CD4-positive, CD25-positive, alpha-beta regulatory T cell (primary cell): Measurements from ENCODE around the gene TMEM50B. TPM values are rescaled to one million over a fixed set of nuclear protein-coding genes. Genes with fewer than 3 reads are reported as not detected.

ENCODE experiments used
- ATAC-seq, 2 donors: fragments of 150-1000 bp; cut with Tn5 transposase; one replicate each; pipeline ENCODE4 v1.10.0; 2021; ENCODE audit warnings: low read depth in 2 of 2, moderate number of reproducible peaks in 2 of 2, moderate library complexity in 1 of 2
- DNase-seq, 3 donors: peaks; one replicate each; pipeline versions ENCODE4 v3.0.0 to v3.0.0-alpha.2; 2012 to 2022; ENCODE audit warnings: mixed read lengths in 1 of 3
- H3K27ac ChIP-seq: one replicate; pipeline ENCODE4 v1.7.0; 2013; ENCODE audit warnings: mild to moderate bottlenecking, low read length; ENCODE audit not compliant: insufficient read depth, poor library complexity, severe bottlenecking
- H3K27me3 ChIP-seq: one replicate; pipeline ENCODE4 v1.7.0; 2013; ENCODE audit warnings: low read length; ENCODE audit not compliant: control insufficient read depth, insufficient read depth
- H3K36me3 ChIP-seq: one replicate; pipeline ENCODE4 v1.7.0; 2013; ENCODE audit warnings: mild to moderate bottlenecking, low read length, moderate library complexity; ENCODE audit not compliant: control insufficient read depth, insufficient read depth
- H3K4me1 ChIP-seq: 2 replicates; pipeline ENCODE4 v1.7.0; 2013; ENCODE audit warnings: mild to moderate bottlenecking, low read length; ENCODE audit not compliant: insufficient read depth, control insufficient read depth, poor library complexity, severe bottlenecking
- H3K4me3 ChIP-seq: one replicate; pipeline ENCODE4 v1.7.0; 2013; ENCODE audit warnings: low read depth, mild to moderate bottlenecking, low read length, moderate library complexity
- H3K9me3 ChIP-seq, 2 experiments: 1 replicate in 1 of 2; 2 replicates in 1 of 2; pipeline ENCODE4 v1.7.0; 2013; ENCODE audit warnings: low read length in 2 of 2, mild to moderate bottlenecking in 1 of 2, moderate library complexity in 1 of 2; ENCODE audit not compliant: control insufficient read depth in 2 of 2
- H3K27ac Mint-ChIP-seq, 3 donors: one replicate each; pipeline ENCODE4 v1.8.0; 2020 to 2022; ENCODE audit warnings: mild to moderate bottlenecking in 3 of 3, mixed read lengths in 3 of 3, moderate library complexity in 2 of 3
- H3K27me3 Mint-ChIP-seq: one replicate; pipeline ENCODE4 v1.8.0; 2022; ENCODE audit warnings: mild to moderate bottlenecking, mixed read lengths
- H3K36me3 Mint-ChIP-seq: one replicate; pipeline ENCODE4 v1.8.0; 2020; ENCODE audit warnings: mixed read lengths
- H3K4me1 Mint-ChIP-seq, 4 donors: one replicate each; pipeline ENCODE4 v1.8.0; 2020 to 2022; ENCODE audit warnings: mixed read lengths in 4 of 4, mild to moderate bottlenecking in 1 of 4
- H3K4me3 Mint-ChIP-seq, 4 donors: one replicate each; pipeline ENCODE4 v1.8.0; 2020 to 2022; ENCODE audit warnings: mild to moderate bottlenecking in 4 of 4, mixed read lengths in 4 of 4, moderate library complexity in 3 of 4
- H3K9me3 Mint-ChIP-seq, 7 donors: one replicate each; pipeline ENCODE4 v1.8.0; 2020 to 2022; ENCODE audit warnings: mixed read lengths in 7 of 7, mild to moderate bottlenecking in 3 of 7, moderate library complexity in 2 of 7
- polyA plus RNA-seq, 4 donors: library from polyadenylated mRNA; unstranded; fragments of 300-500 nt; fragmentation: Illumina TruSeq; gene quantifications; one replicate each; pipeline ENCODE4 v1.2.3, GENCODE V29; 2021
- total RNA-seq: library from RNA; stranded (reverse); gene quantifications from one replicate; pipeline ENCODE4 v1.2.3, GENCODE V29; 2022

TMEM50B gene
- total RNA-seq (84.2 TPM), polyA plus RNA-seq (10 to 100 TPM; 60.1 to 63.2 (median 61.6) TPM)

DNA sequence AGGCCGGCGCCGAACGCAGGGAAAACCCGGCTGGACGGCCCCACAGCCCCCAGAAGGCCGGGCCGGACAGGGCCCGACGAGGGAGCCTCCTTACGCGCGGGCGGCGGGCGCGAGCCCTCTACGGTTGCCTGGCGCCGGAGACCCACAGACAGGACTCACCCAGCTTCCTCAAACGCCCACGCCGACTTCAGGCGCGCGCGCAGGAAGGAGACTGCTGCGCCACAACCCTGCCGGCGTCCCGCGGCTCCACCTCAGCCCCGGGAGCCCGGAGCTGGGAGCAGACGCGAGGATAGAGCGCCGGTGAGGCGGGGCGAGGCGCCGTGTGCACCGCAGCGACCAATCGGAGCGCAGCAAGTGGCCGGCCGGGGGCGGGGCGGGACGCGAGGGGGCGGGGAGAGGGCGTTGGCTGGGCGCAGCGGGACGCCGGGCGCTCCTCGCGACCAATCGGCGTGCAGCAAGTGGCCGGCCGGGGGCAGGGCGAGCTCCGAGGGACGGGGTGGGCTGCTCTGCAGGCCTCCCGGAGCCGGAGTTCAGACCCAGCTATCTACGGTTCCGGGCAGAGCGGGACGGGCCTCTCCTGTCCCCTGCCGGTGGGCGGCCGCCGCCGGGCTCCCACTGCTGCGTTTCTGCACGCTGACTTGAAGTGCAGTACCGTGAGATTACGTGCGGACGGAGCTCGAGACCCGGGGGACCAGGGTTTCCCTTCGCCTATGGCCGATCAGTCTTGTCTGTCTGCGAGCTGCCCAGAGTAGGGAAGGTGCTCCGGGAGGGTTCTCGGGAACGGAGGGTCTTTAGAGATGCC, at the start of gene TMEM50B:
TMEM50B (minus strand) TSS at position 296 of the 802 bp plus-strand sequence. CDS start 11,089 bp downstream, outside the sequence.
- peak within 1 kb of the TSS; percentile 90 to 99 (median 94) for H3K4me3 Mint-ChIP-seq

DNA sequence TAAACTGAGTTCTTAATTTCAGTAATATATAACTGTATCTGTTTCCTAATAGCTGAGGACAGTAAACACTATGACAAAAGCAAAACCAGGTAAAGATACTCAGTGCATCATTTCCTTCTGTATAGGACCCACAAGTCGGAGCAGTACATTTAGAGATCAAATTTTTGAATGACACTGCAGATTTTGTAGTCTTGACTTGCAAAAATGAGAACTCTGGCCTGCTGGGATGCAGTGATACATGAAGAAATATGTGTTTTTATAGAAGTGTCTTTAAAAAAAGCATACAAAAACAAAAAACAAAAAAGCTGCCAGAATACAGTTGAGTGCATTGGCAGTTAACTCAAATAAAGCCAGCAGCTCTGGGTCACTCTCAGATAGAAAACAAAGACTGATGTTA, 43.2 kb upstream of the TMEM50B start:
- no peaks in the 10 kb centered on the region for H3K4me1 ChIP-seq
- Mint-ChIP-seq H3K27ac (no peak overlapping the region), H3K36me3 (peaks cover 30% of the 10 kb centered on the region), H3K4me3 (no peak overlapping the region), H3K9me3 (no peaks in the 10 kb centered on the region), H3K27me3 (no peaks in the 10 kb centered on the region), H3K4me1 (no peaks in the 10 kb centered on the region)
- H3K4me3 ChIP-seq = no peak overlapping the region
- peaks cover 49% of the 10 kb centered on the region for H3K36me3 ChIP-seq
- no peak overlapping the region for H3K27ac ChIP-seq
- no peaks in the 10 kb centered on the region for H3K9me3 ChIP-seq
- ATAC-seq (no peak), DNase-seq (no peak)
- no peaks in the 10 kb centered on the region for H3K27me3 ChIP-seq

More for the DNA sequence above, at the start of gene TMEM50B:
- no peaks in the 10 kb centered on the region for H3K9me3 Mint-ChIP-seq
- H3K4me1 ChIP-seq = peaks cover 16% of the 10 kb centered on the region
- H3K4me1 Mint-ChIP-seq = peaks cover 7 to 36% (median 12%) of the 10 kb centered on the region in 4 donors
- no peaks in the 10 kb centered on the region for H3K36me3 ChIP-seq
- peak within 1 kb of the TSS; percentile 73 to 93 (median 88) for H3K27ac Mint-ChIP-seq
- ATAC-seq (peak; percentile 87 to 89), DNase-seq (peak; percentile 91 to 97 (median 94))
- H3K27me3 ChIP-seq = no peaks in the 10 kb centered on the region
- H3K9me3 ChIP-seq = no peaks in the 10 kb centered on the region
- peaks cover 3% of the 10 kb centered on the region for H3K36me3 Mint-ChIP-seq
- H3K27ac ChIP-seq = peak within 1 kb of the TSS; percentile 92
- H3K27me3 Mint-ChIP-seq = peaks cover 10% of the 10 kb centered on the region
- H3K4me3 ChIP-seq = peak within 1 kb of the TSS; percentile 90

DNA sequence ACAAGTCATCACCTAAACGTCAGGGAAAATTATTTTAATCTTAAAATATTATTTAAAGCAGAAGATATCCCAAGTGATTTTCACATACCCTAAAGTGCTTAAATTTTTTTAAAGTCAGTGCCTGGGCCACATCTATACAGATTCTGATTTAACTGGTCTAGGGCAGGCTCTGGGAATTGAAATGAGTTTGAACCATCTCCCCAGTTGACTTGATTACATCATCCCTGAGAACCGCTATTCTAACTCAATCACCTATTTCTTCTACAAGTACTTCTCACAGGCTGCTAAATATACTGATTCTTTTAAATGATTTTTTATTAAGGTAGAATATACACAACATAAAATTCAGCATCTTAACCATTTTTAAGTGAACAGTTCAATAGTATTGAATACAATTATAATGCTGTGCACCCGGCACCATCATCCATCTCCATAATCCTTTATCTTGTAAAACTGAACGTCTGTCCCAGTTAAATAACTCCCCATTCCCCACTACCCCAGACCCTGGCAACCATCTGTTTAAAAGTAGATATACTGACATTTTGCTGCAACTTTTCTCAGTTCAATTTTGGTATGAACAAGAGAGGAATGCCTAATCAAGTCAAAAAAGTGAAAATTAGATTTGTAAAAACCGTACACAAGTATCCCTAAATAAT, 42.7 kb upstream of the TMEM50B start:
- H3K9me3 ChIP-seq = no peaks in the 10 kb centered on the region
- no peaks in the 10 kb centered on the region for H3K27me3 ChIP-seq
- Mint-ChIP-seq H3K4me3 (no peak overlapping the region), H3K27me3 (no peaks in the 10 kb centered on the region), H3K9me3 (no peaks in the 10 kb centered on the region), H3K36me3 (peaks cover 32% of the 10 kb centered on the region), H3K4me1 (no peaks in the 10 kb centered on the region), H3K27ac (no peak overlapping the region)
- DNase-seq = no peak
- H3K4me3 ChIP-seq = no peak overlapping the region
- peaks cover 49% of the 10 kb centered on the region for H3K36me3 ChIP-seq
- ATAC-seq = no peak
- H3K27ac ChIP-seq = no peak overlapping the region
- no peaks in the 10 kb centered on the region for H3K4me1 ChIP-seq

DNA sequence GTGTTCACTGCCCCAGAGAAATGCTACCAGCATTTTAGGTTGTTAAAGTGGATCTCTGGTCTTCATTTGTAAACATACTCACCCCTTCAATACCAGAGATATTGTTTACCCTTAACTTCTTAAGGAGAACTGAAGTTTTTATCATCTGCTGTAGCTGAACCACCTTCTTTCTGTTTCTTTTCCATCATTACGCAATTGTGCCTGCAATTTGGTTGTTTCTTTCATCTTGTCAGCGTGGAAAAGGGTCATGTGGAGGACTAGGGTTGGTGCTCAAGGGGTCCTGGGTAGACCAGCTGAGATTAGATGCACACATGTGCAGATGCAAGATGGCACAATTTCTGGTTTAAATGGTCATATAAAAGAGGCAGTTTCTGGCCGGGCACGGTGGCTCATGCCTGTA, 39.1 kb upstream of the TMEM50B start:
- Histone ChIP-seq H3K4me3 (no peak overlapping the region), H3K36me3 (peaks cover 57% of the 10 kb centered on the region), H3K4me1 (no peaks in the 10 kb centered on the region), H3K27ac (no peak overlapping the region), H3K9me3 (no peaks in the 10 kb centered on the region), H3K27me3 (no peaks in the 10 kb centered on the region)
- H3K4me1 Mint-ChIP-seq = peaks cover 0 to 5% (median 5%) of the 10 kb centered on the region in 4 donors
- peak overlapping the region in 2 of 3 donors; percentile 22 to 58 for H3K27ac Mint-ChIP-seq
- H3K36me3 Mint-ChIP-seq = peaks cover 43% of the 10 kb centered on the region
- ATAC-seq = no peak
- no peak for DNase-seq
- no peak overlapping the region for H3K4me3 Mint-ChIP-seq
- H3K9me3 Mint-ChIP-seq = peaks cover 0 to 2% (median 0%) of the 10 kb centered on the region in 7 donors
- no peaks in the 10 kb centered on the region for H3K27me3 Mint-ChIP-seq

DNA sequence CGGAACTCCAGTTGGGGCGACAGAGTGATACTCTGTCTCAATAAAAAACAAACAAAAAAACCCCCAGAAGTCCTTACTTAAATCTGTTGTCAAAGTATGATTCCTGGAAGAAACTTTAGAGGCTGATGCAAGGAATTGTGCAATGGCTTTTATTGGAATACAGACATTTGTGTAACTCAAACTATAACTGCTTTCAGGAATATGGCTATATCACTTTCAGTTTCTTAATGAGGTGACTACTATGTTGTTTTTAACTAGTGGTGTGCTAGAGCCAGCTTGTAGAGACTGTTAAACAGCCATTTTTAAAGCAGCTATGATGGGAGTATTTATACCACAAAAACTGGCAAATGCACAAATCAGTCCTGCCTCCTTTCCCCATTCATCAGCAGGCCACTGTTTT, 34.5 kb upstream of the TMEM50B start:
- H3K36me3 Mint-ChIP-seq = peaks cover 56% of the 10 kb centered on the region
- H3K4me1 ChIP-seq = no peaks in the 10 kb centered on the region
- H3K4me3 Mint-ChIP-seq = no peak overlapping the region
- peaks cover 76% of the 10 kb centered on the region for H3K36me3 ChIP-seq
- no peaks in the 10 kb centered on the region for H3K27me3 Mint-ChIP-seq
- peaks cover 0 to 5% (median 5%) of the 10 kb centered on the region in 4 donors for H3K4me1 Mint-ChIP-seq
- H3K9me3 ChIP-seq = no peaks in the 10 kb centered on the region
- peaks cover 0 to 2% (median 0%) of the 10 kb centered on the region in 7 donors for H3K9me3 Mint-ChIP-seq
- ATAC-seq (no peak), DNase-seq (peak in 1 of 3 donors; percentile 34)
- H3K27ac ChIP-seq = no peak overlapping the region
- no peaks in the 10 kb centered on the region for H3K27me3 ChIP-seq
- no peak overlapping the region for H3K4me3 ChIP-seq
- no peak overlapping the region for H3K27ac Mint-ChIP-seq

DNA sequence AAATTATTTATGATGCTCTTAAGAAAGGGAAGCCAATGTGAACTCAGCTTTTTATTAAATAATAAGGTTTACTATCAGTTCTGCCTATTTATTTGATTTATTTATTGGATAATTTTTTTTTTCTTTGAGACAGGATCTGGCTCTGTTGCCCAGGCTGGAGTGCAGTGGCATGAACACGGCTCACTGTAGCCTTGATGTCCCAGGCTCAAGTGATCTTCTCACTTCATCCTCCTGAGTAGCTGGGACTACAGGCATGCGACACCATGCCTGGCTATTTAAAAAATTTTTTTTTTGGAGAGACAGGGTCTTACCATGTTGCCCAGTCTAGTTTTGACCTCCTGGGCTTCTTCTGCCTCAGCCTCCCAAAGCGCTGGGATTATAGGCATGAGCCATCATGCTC, 32.7 kb upstream of the TMEM50B start:
- Mint-ChIP-seq H3K27me3 (no peaks in the 10 kb centered on the region), H3K36me3 (peaks cover 55% of the 10 kb centered on the region), H3K4me1 (peaks cover 0 to 5% (median 5%) of the 10 kb centered on the region in 4 donors), H3K4me3 (no peak overlapping the region), H3K27ac (no peak overlapping the region), H3K9me3 (peaks cover 0 to 2% (median 0%) of the 10 kb centered on the region in 7 donors)
- H3K4me1 ChIP-seq = no peaks in the 10 kb centered on the region
- no peak for ATAC-seq
- no peaks in the 10 kb centered on the region for H3K27me3 ChIP-seq
- DNase-seq = no peak
- no peak overlapping the region for H3K27ac ChIP-seq
- H3K9me3 ChIP-seq = no peaks in the 10 kb centered on the region
- peaks cover 76% of the 10 kb centered on the region for H3K36me3 ChIP-seq
- H3K4me3 ChIP-seq = no peak overlapping the region

DNA sequence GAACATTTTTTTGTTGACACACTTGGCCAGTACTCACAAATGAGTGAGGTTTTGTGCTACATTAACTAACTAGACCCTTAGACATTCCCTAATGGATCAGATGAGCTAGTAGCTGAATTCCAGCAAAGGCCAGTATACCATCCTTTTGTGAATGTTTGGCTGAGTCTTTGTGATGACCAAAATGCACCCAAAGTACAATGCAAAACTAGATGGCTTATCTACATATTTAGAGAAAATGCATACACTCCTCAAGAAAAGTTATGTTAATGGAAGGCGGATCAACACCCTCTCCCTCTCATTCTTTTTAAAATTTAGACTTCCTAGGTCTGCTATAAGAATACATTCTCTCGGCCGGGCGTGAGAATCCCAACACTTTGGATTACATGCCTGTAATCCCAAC, 31.9 kb upstream of the TMEM50B start:
- Histone ChIP-seq H3K4me3 (no peak overlapping the region), H3K36me3 (peaks cover 76% of the 10 kb centered on the region), H3K27ac (no peak overlapping the region), H3K9me3 (no peaks in the 10 kb centered on the region), H3K27me3 (no peaks in the 10 kb centered on the region), H3K4me1 (no peaks in the 10 kb centered on the region)
- peaks cover 0 to 3% (median 0%) of the 10 kb centered on the region in 7 donors for H3K9me3 Mint-ChIP-seq
- ATAC-seq (no peak), DNase-seq (no peak)
- H3K4me1 Mint-ChIP-seq = peaks cover 0 to 9% (median 5%) of the 10 kb centered on the region in 4 donors
- H3K4me3 Mint-ChIP-seq = no peak overlapping the region
- peak overlapping the region in 2 of 3 donors; percentile 20 to 35 for H3K27ac Mint-ChIP-seq
- no peaks in the 10 kb centered on the region for H3K27me3 Mint-ChIP-seq
- H3K36me3 Mint-ChIP-seq = peaks cover 54% of the 10 kb centered on the region
